ENCODE measurements around the gene NEU4. TPM values are rescaled to one million over a fixed set of nuclear protein-coding genes. Genes with fewer than 3 reads are reported as not detected.

The NEU4 gene
- total and polyA plus RNA-seq, 11 donors = 0.07 to 1.4 (median 0.45) TPM; not detected in 4

DNA sequence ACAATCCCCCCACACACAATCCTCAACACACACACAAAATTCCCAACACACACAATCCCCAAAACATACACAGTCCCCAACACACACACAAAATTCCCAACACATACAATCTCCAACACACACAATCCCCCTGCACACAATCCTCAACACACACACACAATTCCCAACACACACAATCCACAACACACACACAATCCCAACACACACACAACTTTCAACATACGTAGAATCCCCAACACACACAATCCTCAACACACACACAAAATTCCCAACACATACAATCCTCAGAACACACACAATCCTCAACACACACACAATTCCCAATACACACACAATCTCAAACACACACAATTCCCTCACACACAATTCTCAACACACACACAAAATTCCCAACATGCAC lies 52.3 kb downstream of the NEU4 start:
- Histone ChIP-seq H3K9me3 (no peaks in the 10 kb centered on the region), H3K27me3 (peaks cover 4 to 39% (median 11%) of the 10 kb centered on the region in 9 donors), H3K27ac (no peak overlapping the region), H3K4me1 (peaks cover 0 to 31% (median 20%) of the 10 kb centered on the region in 12 donors), H3K36me3 (no peaks in the 10 kb centered on the region), H3K4me3 (no peak overlapping the region)
- 88 to 94% (median 92%) methylated on average over 1 of the region's 1 CpG for WGBS, 4 donors
- no peak for ATAC-seq
- TF ChIP-seq POLR2A (IDR thresholded peaks at IDR 0.05) = no peak
- DNase-seq = no peak
- intact Hi-C loops (cut with DNase I) = loop anchor here in 2 of 10 donors (5.0 to 10.0 kb wide), 2 partner anchors 106 to 129 kb away; partner anchors contain the start of gene D2HGDH (in 1 of the 2)

DNA sequence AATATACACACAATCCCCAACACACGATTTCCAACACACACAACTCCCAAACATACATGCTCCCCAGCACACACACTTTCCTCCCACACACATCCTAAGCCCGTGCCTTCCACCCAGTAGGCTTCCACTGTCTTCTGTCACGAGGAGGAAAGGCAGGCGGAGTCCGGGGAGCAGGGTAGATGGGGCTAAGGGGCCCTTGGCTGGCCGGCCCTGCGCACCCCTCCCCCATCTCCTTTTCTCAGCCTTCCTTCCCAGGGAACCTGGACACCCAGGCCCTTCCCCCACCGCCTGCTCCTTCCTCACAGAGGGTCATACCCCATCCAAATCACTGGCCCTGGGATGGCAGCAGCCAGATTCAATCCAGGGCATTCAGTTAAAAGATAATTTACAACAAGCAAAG lies 53.1 kb downstream of the NEU4 start:
- DNase-seq = peak in 2 of 5 donors; percentile 26 to 46

DNA sequence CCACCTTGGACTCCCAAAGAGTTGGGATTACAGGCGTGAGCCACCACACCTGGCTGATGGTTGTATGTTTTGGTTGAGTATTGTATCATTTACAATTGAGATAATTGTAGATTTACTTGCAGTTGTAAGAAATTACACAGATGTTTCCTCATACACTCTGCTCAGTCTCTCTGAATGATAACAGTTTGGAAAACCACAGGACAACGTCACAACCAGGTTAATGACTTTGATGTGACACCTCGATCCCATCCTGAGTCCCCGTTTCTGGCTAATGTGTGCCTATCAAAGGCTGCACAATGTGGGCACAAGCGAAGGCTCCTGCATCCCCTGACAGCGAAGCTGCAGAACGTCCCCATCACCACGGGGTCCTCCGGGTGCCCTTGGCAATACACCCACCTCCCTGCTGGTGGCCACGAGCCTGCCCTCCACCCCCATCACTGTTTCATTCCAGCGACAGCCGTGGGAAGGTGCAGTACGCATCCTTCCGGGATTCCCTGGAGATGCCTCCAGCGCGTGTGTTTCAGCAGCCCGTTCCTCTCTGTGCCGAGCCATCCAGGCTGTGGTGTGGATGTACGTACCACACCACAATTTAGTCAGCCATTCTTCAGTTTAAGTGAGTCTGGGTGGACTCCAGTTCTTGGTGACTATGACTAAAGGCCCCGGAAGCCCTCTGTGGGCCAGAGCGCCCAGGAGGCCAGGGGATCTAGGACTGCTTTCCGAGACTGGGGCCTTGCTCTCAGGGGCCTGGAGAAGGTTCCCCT lies 54.0 kb downstream of the NEU4 start:
- 75 to 84% (median 77%) methylated on average over 16 to 22 of the region's 22 CpGs for WGBS, 4 donors
- TF ChIP-seq CTCF (IDR thresholded peaks at IDR 0.05) (no peak), POLR2A (IDR thresholded peaks at IDR 0.05) (no peak)
- peaks cover 8 to 56% (median 26%) of the 10 kb centered on the region in 9 donors for H3K27me3 ChIP-seq

More for the DNA sequence above, 53.1 kb downstream of the NEU4 start:
- Histone ChIP-seq H3K4me3 (no peak overlapping the region), H3K27me3 (peaks cover 8 to 47% (median 18%) of the 10 kb centered on the region in 9 donors), H3K27ac (no peak overlapping the region), H3K36me3 (no peaks in the 10 kb centered on the region), H3K4me1 (peaks cover 0 to 31% (median 20%) of the 10 kb centered on the region in 12 donors), H3K9me3 (no peaks in the 10 kb centered on the region)
- intact Hi-C loops (cut with DNase I) = loop anchor here in 2 of 10 donors (5.0 to 10.0 kb wide), 2 partner anchors 107 to 130 kb away; partner anchors contain the start of gene D2HGDH (in 1 of the 2)
- no peak for ATAC-seq
- WGBS, 4 donors = 67 to 83% (median 74%) methylated on average over 8 of the region's 8 CpGs
- TF ChIP-seq POLR2A (IDR thresholded peaks at IDR 0.05) (no peak), CTCF (IDR thresholded peaks at IDR 0.05) (no peak)

DNA sequence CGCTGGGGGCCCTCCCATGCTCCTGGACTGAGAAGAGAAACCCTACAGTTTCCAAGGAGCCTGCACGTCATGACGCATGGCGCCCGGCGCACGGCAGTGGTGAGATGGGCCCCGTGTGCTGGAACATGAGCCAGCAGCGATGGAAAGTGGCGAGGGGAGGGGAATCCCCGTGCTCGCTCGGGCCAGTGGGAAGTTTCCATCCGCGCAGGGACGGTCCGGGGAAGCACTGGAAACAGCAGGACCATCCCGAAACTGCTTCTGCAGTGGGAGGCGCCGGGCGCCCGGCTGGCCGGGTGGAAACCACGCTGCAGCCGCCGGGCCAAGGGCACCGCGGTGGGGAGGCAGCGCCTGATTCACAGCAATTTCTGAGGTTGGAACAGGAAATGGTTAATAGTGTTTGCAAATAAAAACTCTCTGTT lies 54.6 kb downstream of the NEU4 start:
- Histone ChIP-seq H3K27me3 (peaks cover 8 to 56% (median 27%) of the 10 kb centered on the region in 9 donors), H3K4me1 (peaks cover 0 to 31% (median 20%) of the 10 kb centered on the region in 12 donors), H3K36me3 (no peaks in the 10 kb centered on the region), H3K27ac (peak overlapping the region in 1 of 12 donors; percentile 34), H3K4me3 (peak overlapping the region in 2 of 12 donors; percentile 24 to 27), H3K9me3 (no peaks in the 10 kb centered on the region)
- TF ChIP-seq POLR2A (IDR thresholded peaks at IDR 0.05) = no peak
- no peak for TF ChIP-seq CTCF (IDR thresholded peaks at IDR 0.05)
- peak in 1 of 4 donors; percentile 1 for ATAC-seq
- intact Hi-C loops (cut with DNase I) = loop anchor here in 2 of 10 donors (5.0 to 10.0 kb wide), 2 partner anchors 109 to 131 kb away; partner anchors contain the start of gene D2HGDH (in 1 of the 2)
- DNase-seq = peak in 3 of 5 donors; percentile 48 to 74 (median 54)
- 25 to 39% (median 32%) methylated on average over 17 to 29 of the region's 29 CpGs for WGBS, 4 donors

More for the DNA sequence above, 54.0 kb downstream of the NEU4 start:
- DNase-seq (peak in 2 of 5 donors; percentile 13 to 38), ATAC-seq (no peak)
- H3K9me3 ChIP-seq = no peaks in the 10 kb centered on the region
- intact Hi-C loops (cut with DNase I) = loop anchor here in 2 of 10 donors (5.0 to 10.0 kb wide), 2 partner anchors 108 to 131 kb away; partner anchors contain the start of gene D2HGDH (in 1 of the 2)
- peak overlapping the region in 2 of 12 donors; percentile 24 to 27 for H3K4me3 ChIP-seq
- H3K27ac ChIP-seq = peak overlapping the region in 1 of 12 donors; percentile 34
- H3K36me3 ChIP-seq = no peaks in the 10 kb centered on the region
- H3K4me1 ChIP-seq = peaks cover 0 to 31% (median 20%) of the 10 kb centered on the region in 12 donors

Data from heart left ventricle (tissue), 16 donors.